K562 (cell line): ENCODE data around the gene CCL21.

Source experiments
- CBX8 ChIP-seq: fragments of 200-600 bp; sonication (generic); IDR thresholded peaks from 2 replicates; pipeline ENCODE4 v1.6.1; 2012; ENCODE audit warnings: borderline replicate concordance, mixed run types, low read depth, mild to moderate bottlenecking, moderate library complexity, mixed read lengths, low read length, control low read depth, inconsistent platforms; ENCODE audit not compliant: poor library complexity, severe bottlenecking; ENCODE audit errors: extremely low read depth
- CTCF ChIP-seq, 3 experiments: IDR thresholded peaks in 2 of 3; conservative IDR thresholded peaks in 1 of 3; 2 replicates each; pipeline ENCODE4 v1.5.1; 2011 to 2012; ENCODE audit warnings: low read length in 3 of 3, mild to moderate bottlenecking in 3 of 3, control low read depth in 2 of 3, improper control_type of control experiment in 1 of 3, inconsistent platforms in 1 of 3, low read depth in 1 of 3, mixed read lengths in 1 of 3, moderate library complexity in 1 of 3; ENCODE audit not compliant: insufficient read depth in 2 of 3
- EP300 ChIP-seq: IDR thresholded peaks from 2 replicates; pipeline ENCODE4 v1.6.1; 2012; ENCODE audit warnings: low read length, improper control_type of control experiment
- GATAD2B ChIP-seq: fragments of 450-650 bp; IDR thresholded peaks from 2 replicates; pipeline ENCODE4 v1.6.1; 2017; ENCODE audit warnings: mild to moderate bottlenecking, borderline replicate concordance
- HDAC2 ChIP-seq: fragments of 450-650 bp; IDR thresholded peaks from 2 replicates; pipeline ENCODE4 v1.6.1; 2016; ENCODE audit warnings: mild to moderate bottlenecking
- IRF1 ChIP-seq: sonication (generic); formaldehyde crosslinking; IDR thresholded peaks from 2 replicates; pipeline ENCODE4 v1.8.0; 2022; ENCODE audit warnings: missing genetic modification reagents, mild to moderate bottlenecking, borderline replicate concordance
- MAX ChIP-seq: sonication (generic); formaldehyde crosslinking; IDR thresholded peaks from 2 replicates; pipeline ENCODE4 v1.9.0; 2022; ENCODE audit warnings: mild to moderate bottlenecking, missing genetic modification reagents
- MYNN ChIP-seq, 2 experiments: sonication (generic); formaldehyde crosslinking in 1 of 2; IDR thresholded peaks; 2 replicates each; pipeline versions ENCODE4 v1.5.0 to v1.6.1; 2016 to 2020; ENCODE audit warnings: antibody characterized with exemption in 1 of 2, missing genetic modification reagents in 1 of 2
- POLR2A ChIP-seq: fragments of 450-650 bp; conservative IDR thresholded peaks from 2 replicates; pipeline ENCODE4 v1.6.1; 2016
- SAFB ChIP-seq: fragments of 200-400 bp; formaldehyde crosslinking; IDR thresholded peaks from 2 replicates; pipeline ENCODE4 v1.6.1; 2017; ENCODE audit warnings: low read depth, low read length, borderline replicate concordance
- ZBTB17 ChIP-seq: fragments of 450-650 bp; formaldehyde crosslinking; IDR thresholded peaks from 2 replicates; pipeline ENCODE4 v1.4.0; 2020; ENCODE audit warnings: mild to moderate bottlenecking
- ZC3H11A ChIP-seq: IDR thresholded peaks from 2 replicates; pipeline ENCODE4 v1.6.1; 2012; ENCODE audit warnings: low read depth, low read length, improper control_type of control experiment
- ZNF212 ChIP-seq: fragments of 450-650 bp; formaldehyde crosslinking; IDR thresholded peaks from 2 replicates; pipeline ENCODE4 v1.4.0; 2020; ENCODE audit warnings: mild to moderate bottlenecking

GRCh38 chr9:34691936-34692315 lies 18.0 kb downstream of the CCL21 start:
- TF ChIP-seq ZBTB17 = no peak
- TF ChIP-seq CTCF (IDR thresholded peaks at IDR 0.05 in 2 of 3, conservative IDR thresholded peaks at IDR 0.05 in 1 of 3; ENCODE audit: insufficient read depth in 2 of 3, low read depth in 1 of 3, low read length in 3 of 3) = no peak
- no peak for TF ChIP-seq ZNF212 (CRISPR knock-in tag)
- TF ChIP-seq MAX = no peak
- TF ChIP-seq POLR2A = no peak
- no peak for TF ChIP-seq MYNN (IDR thresholded peaks at IDR 0.05)
- TF ChIP-seq MYNN (CRISPR knock-in tag; IDR thresholded peaks at IDR 0.05) = no peak
- TF ChIP-seq IRF1 (CRISPR knock-in tag) = no peak
- no peak for TF ChIP-seq EP300
- TF ChIP-seq CBX8 = no peak
- no peak for TF ChIP-seq GATAD2B
- no peak for TF ChIP-seq HDAC2
- no peak for TF ChIP-seq ZC3H11A
- no peak for TF ChIP-seq SAFB
